K562 (cell line): ENCODE results near the gene KRTAP5-4. TPM values are rescaled to one million over a fixed set of nuclear protein-coding genes. Genes with fewer than 3 reads are reported as not detected.

Experiments
- ATAC-seq: fragments of 200-7000 bp; cut with Tn5 transposase; 3 replicates; pipeline ENCODE4 v1.9.1; 2020; ENCODE audit warnings: moderate library complexity
- BruUV-seq: library from RNA; stranded (reverse); fragments of 400-500 nt; replicated peaks from 2 replicates; lab custom pipeline; 2021; lab: Mats Ljungman, UMichigan
- CTCF ChIA-PET: fragments of 300-600 bp; formaldehyde crosslinking; extraction: SDS; loops from one replicate; lab custom pipeline; 2021; ENCODE audit warnings: low intra/inter-chr PET ratio; lab: Yijun Ruan, JAX
- POLR2A ChIA-PET: fragments of 300-600, 350-650 bp; sonication (Branson Sonifier 250); formaldehyde crosslinking; extraction: SDS; loops from one replicate; lab custom pipeline; 2021; ENCODE audit warnings: antibody characterized with exemption, inconsistent platforms; lab: Yijun Ruan, JAX
- DNase-seq, 4 experiments: peaks; one replicate each; pipeline versions ENCODE4 v3.0.0 to v3.0.0-alpha.2; 2011 to 2018; ENCODE audit warnings: low spot score in 3 of 4, mixed read lengths in 3 of 4; ENCODE audit errors: extremely low read depth in 1 of 4
- FAIRE-seq: peaks from 2 replicates; lab custom pipeline; 2011; peaks lifted over from hg19 to GRCh38; lab: Jason Lieb, UNC
- H2AFZ ChIP-seq: 2 replicates; pipeline ENCODE4 v1.6.0; 2011; ENCODE audit warnings: low read depth, low read length, control low read depth, inconsistent platforms
- H3K27ac ChIP-seq: fragments of 200-600 bp; 3 replicates; pipeline ENCODE4 v1.8.0; 2011; ENCODE audit warnings: low read depth, mild to moderate bottlenecking, control low read depth, inconsistent platforms, low read length, moderate library complexity, mixed read lengths; ENCODE audit errors: extremely low read depth
- H3K27me3 ChIP-seq, 2 experiments: fragments of 300-600 bp in 1 of 2; 2 replicates in 1 of 2; 3 replicates in 1 of 2; pipeline versions ENCODE4 v1.6.0 to v1.8.0; 2011; ENCODE audit warnings: inconsistent platforms in 2 of 2, low read length in 2 of 2, mild to moderate bottlenecking in 1 of 2, mixed read lengths in 1 of 2, moderate library complexity in 1 of 2; ENCODE audit not compliant: control insufficient read depth in 2 of 2, insufficient read depth in 2 of 2
- H3K36me3 ChIP-seq: fragments of 300-600 bp; 3 replicates; pipeline ENCODE4 v1.8.0; 2011; ENCODE audit warnings: mild to moderate bottlenecking, low read length, inconsistent platforms; ENCODE audit not compliant: control insufficient read depth, insufficient read depth
- H3K4me1 ChIP-seq, 2 experiments: fragments of 200-600 bp in 1 of 2; replicated peaks in 1 of 2; 2 replicates in 1 of 2; 3 replicates in 1 of 2; pipeline versions ENCODE4 v1.5.1 to v1.8.0; 2011; ENCODE audit warnings: inconsistent platforms in 2 of 2, low read length in 2 of 2, mild to moderate bottlenecking in 1 of 2, mixed read lengths in 1 of 2, moderate library complexity in 1 of 2; ENCODE audit not compliant: control insufficient read depth in 2 of 2, insufficient read depth in 2 of 2
- H3K4me2 ChIP-seq: 2 replicates; pipeline ENCODE4 v1.6.1; 2011; ENCODE audit warnings: low read length, control low read depth, inconsistent platforms, mixed read lengths; ENCODE audit not compliant: insufficient read depth
- H3K4me3 ChIP-seq: fragments of 200-600 bp; sonication (generic), shearing (Covaris generic); 2 replicates; pipeline ENCODE4 v1.5.1; 2016; ENCODE audit warnings: control low read depth, inconsistent platforms
- H3K79me2 ChIP-seq: fragments of 200-600 bp; 3 replicates; pipeline ENCODE4 v1.8.0; 2011; ENCODE audit warnings: low read length, inconsistent platforms; ENCODE audit not compliant: control insufficient read depth, insufficient read depth
- H3K9ac ChIP-seq, 2 experiments: 2 replicates each; pipeline versions ENCODE4 v1.6.0 to v1.6.1; 2011; ENCODE audit warnings: low read depth in 2 of 2, low read length in 2 of 2, control low read depth in 1 of 2, inconsistent platforms in 1 of 2, mild to moderate bottlenecking in 1 of 2, mixed read lengths in 1 of 2; ENCODE audit not compliant: insufficient read depth in 1 of 2
- H3K9me1 ChIP-seq: one replicate; pipeline ENCODE4 v1.6.0; 2011; ENCODE audit warnings: inconsistent platforms, mild to moderate bottlenecking, low read length, moderate library complexity; ENCODE audit not compliant: control insufficient read depth, insufficient read depth
- H3K9me3 ChIP-seq: replicated peaks from 2 replicates; pipeline ENCODE4 v1.5.1; 2011; ENCODE audit warnings: low read depth, low read length, inconsistent platforms; ENCODE audit not compliant: control insufficient read depth, insufficient read depth
- H4K20me1 ChIP-seq: replicated peaks from 2 replicates; pipeline ENCODE4 v1.6.1; 2011; ENCODE audit warnings: low read length, inconsistent platforms, mixed read lengths; ENCODE audit not compliant: control insufficient read depth, insufficient read depth
- CHD4 ChIP-seq: fragments of 200-600 bp; sonication (generic); IDR thresholded peaks from 3 replicates; pipeline ENCODE4 v1.6.1; 2012; ENCODE audit warnings: low read depth, mild to moderate bottlenecking, mixed read lengths, low read length, inconsistent platforms; ENCODE audit not compliant: insufficient read depth, insufficient replicate concordance, poor library complexity, severe bottlenecking
- COPS2 ChIP-seq: fragments of 450-650 bp; conservative IDR thresholded peaks from 2 replicates; pipeline ENCODE4 v1.6.1; 2016; ENCODE audit warnings: mild to moderate bottlenecking, moderate library complexity
- CREB5 ChIP-seq: fragments of 250-450 bp; sonication (Bioruptor Pico); IDR thresholded peaks from 2 replicates; pipeline ENCODE4 v1.5.0; 2020; ENCODE audit warnings: mild to moderate bottlenecking
- PBX2 ChIP-seq, 2 experiments: IDR thresholded peaks in 1 of 2; conservative IDR thresholded peaks in 1 of 2; 2 replicates each; pipeline ENCODE4 v1.6.1; 2016; ENCODE audit warnings: low read depth in 2 of 2, mild to moderate bottlenecking in 1 of 2, missing compliant biosample characterization in 1 of 2, missing genetic modification characterization in 1 of 2, moderate library complexity in 1 of 2
- PCBP1 ChIP-seq: fragments of 200-400 bp; formaldehyde crosslinking; IDR thresholded peaks from 2 replicates; pipeline ENCODE4 v1.6.1; 2018; ENCODE audit warnings: mild to moderate bottlenecking, low read depth, low read length; ENCODE audit not compliant: poor library complexity, severe bottlenecking
- POLR3A ChIP-seq: IDR thresholded peaks from 2 replicates; pipeline ENCODE4 v1.6.1; 2011; ENCODE audit warnings: borderline replicate concordance, mild to moderate bottlenecking, moderate library complexity; ENCODE audit not compliant: insufficient read length, insufficient read depth; ENCODE audit errors: extremely low read depth
- SREBF2 ChIP-seq: sonication (generic); formaldehyde crosslinking; IDR thresholded peaks from 2 replicates; pipeline ENCODE4 v1.4.0; 2020; ENCODE audit warnings: mild to moderate bottlenecking, missing genetic modification reagents
- TCF7 ChIP-seq: sonication (generic); IDR thresholded peaks from 2 replicates; pipeline ENCODE4 v1.6.1; 2016; ENCODE audit warnings: antibody characterized with exemption, borderline replicate concordance
- TEAD2 ChIP-seq: fragments of 450-650 bp; IDR thresholded peaks from 2 replicates; pipeline ENCODE4 v1.6.1; 2016; ENCODE audit warnings: missing genetic modification characterization, control low read depth, missing compliant biosample characterization
- WGBS: fragments of 100-300 bp; shearing (Covaris generic); methylation state at CpG from one replicate; pipeline ENCODE4 v1.1.6; 2016; ENCODE audit warnings: low coverage, mixed read lengths; ENCODE audit not compliant: insufficient coverage; ENCODE audit errors: missing lambda C conversion rate; 5-methylcytosine and 5-hydroxymethylcytosine counted together
- in situ Hi-C: fragments of 300-500 bp; cut with MboI; formaldehyde crosslinking; loops from 4 replicates; pipeline ENCODE4 v1.15.0; 2018; ENCODE audit warnings: inconsistent platforms, mixed read lengths
- intact Hi-C: fragments of 100-400 bp; cut with micrococcal nuclease; formaldehyde crosslinking; loops from 2 replicates; pipeline ENCODE4 v1.14.2; 2022
- polyA plus RNA-seq, 8 experiments: library from polyadenylated mRNA; depleted of rRNA in 4 of 8; stranded (reverse) in 5 of 8; unstranded in 3 of 8; fragments of >200 nt; fragmentation: Nextera tagmentation in 2 of 8; fragmentation: Illumina TruSeq in 1 of 8; extraction: Ambion mirVana in 2 of 8; extraction: Trizol in 1 of 8; gene quantifications; 2 replicates each; pipeline versions ENCODE4 v1.2.1 to v1.2.3, GENCODE V29; 2011 to 2014; ENCODE audit warnings: inconsistent platforms in 1 of 8, missing spikeins in 1 of 8
- total RNA-seq, 7 experiments: library from RNA; depleted of rRNA in 6 of 7; stranded (reverse); fragments of >200 nt in 6 of 7; fragmentation: Illumina TruSeq in 2 of 7; extraction: Trizol in 2 of 7; gene quantifications; 2 replicates each; pipeline versions ENCODE4 v1.2.1 to v1.2.3, GENCODE V29; 2011 to 2021; ENCODE audit warnings: low replicate concordance in 1 of 7
- TF ChIP-seq, protein P1 (sequence below): fragments of 250-450 bp; sonication (Bioruptor Pico); IDR thresholded peaks from 2 replicates; pipeline ENCODE4 v1.4.0; 2020; ENCODE audit warnings: mild to moderate bottlenecking
- TF ChIP-seq, protein P2 (sequence below): fragments of 250-450 bp; sonication (Bioruptor Pico); IDR thresholded peaks from 2 replicates; pipeline ENCODE4 v1.8.0; 2022; ENCODE audit warnings: inconsistent platforms

KRTAP5-4 gene
- total and polyA plus RNA-seq, 9 of the 15 experiments (the other 6 are each of a cell fraction or from before 2014, with no cell fraction given) = not detected

GRCh38 chr11:1573077-1573902 lies 48.6 kb downstream of the KRTAP5-4 start:
- CTCF ChIA-PET = interaction anchor here (1.0 to 2.3 kb wide), 2 partner anchors 19 to 27 kb away, joined by 3 to 19 read pairs; no protein-coding TSS in a partner anchor
- FAIRE-seq (no peak), ATAC-seq (no peak), DNase-seq (peak in 1 of 4 experiments; percentile 21)
- H3K4me3 ChIP-seq = peak overlapping the region; percentile 51
- no peaks in the 10 kb centered on the region for H3K9me1 ChIP-seq
- TSS peak; percentile 58 for BruUV-seq
- H3K27me3 ChIP-seq = peaks cover 0 to 20% of the 10 kb centered on the region in 2 experiments; a peak in 3 of 5 replicates
- H3K27ac ChIP-seq = no peak overlapping the region; the same call in 2 of the 3 replicates
- intact Hi-C loops (loop anchor here (5.0 to 10.0 kb wide), 3 partner anchors 118 to 458 kb away; no protein-coding TSS in a partner anchor), in situ Hi-C loops (no loop called here)
- H3K9ac ChIP-seq = peak overlapping the region; percentile 63 to 87; a peak in 3 of 4 replicates
- POLR2A ChIA-PET = interaction anchor here (0.9 kb wide), 1 partner anchor 9 kb away, joined by 4 read pairs; no protein-coding TSS in a partner anchor
- peaks cover 0 to 38% of the 10 kb centered on the region in 2 experiments; a peak in 3 of 5 replicates for H3K4me1 ChIP-seq
- peaks cover 20% of the 10 kb centered on the region; the same call in 1 of the 2 replicates for H4K20me1 ChIP-seq
- no peaks in the 10 kb centered on the region for H3K79me2 ChIP-seq
- peaks cover 4% of the 10 kb centered on the region; the same call in 1 of the 2 replicates for H3K9me3 ChIP-seq
- WGBS = 18% methylated on average over 23 of the region's 37 CpGs
- no peak overlapping the region for H2AFZ ChIP-seq
- H3K4me2 ChIP-seq = 0 out of 2 replicates have a peak overlapping the region, but pooled peaks have one; percentile 18
- no peaks in the 10 kb centered on the region for H3K36me3 ChIP-seq
- TF ChIP-seq SREBF2 (CRISPR knock-in tag) = no peak
- no peak for TF ChIP-seq TEAD2 (tag)
- no peak for TF ChIP-seq CHD4
- TF ChIP-seq, protein P1, sequence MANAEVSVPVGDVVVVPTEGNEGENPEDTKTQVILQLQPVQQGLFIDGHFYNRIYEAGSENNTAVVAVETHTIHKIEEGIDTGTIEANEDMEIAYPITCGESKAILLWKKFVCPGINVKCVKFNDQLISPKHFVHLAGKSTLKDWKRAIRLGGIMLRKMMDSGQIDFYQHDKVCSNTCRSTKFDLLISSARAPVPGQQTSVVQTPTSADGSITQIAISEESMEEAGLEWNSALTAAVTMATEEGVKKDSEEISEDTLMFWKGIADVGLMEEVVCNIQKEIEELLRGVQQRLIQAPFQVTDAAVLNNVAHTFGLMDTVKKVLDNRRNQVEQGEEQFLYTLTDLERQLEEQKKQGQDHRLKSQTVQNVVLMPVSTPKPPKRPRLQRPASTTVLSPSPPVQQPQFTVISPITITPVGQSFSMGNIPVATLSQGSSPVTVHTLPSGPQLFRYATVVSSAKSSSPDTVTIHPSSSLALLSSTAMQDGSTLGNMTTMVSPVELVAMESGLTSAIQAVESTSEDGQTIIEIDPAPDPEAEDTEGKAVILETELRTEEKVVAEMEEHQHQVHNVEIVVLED (CRISPR knock-in tag) = no peak
- TF ChIP-seq POLR3A = no peak
- TF ChIP-seq TCF7 = no peak
- no peak for TF ChIP-seq COPS2
- TF ChIP-seq PCBP1 = peak; percentile 15
- TF ChIP-seq, protein P2, sequence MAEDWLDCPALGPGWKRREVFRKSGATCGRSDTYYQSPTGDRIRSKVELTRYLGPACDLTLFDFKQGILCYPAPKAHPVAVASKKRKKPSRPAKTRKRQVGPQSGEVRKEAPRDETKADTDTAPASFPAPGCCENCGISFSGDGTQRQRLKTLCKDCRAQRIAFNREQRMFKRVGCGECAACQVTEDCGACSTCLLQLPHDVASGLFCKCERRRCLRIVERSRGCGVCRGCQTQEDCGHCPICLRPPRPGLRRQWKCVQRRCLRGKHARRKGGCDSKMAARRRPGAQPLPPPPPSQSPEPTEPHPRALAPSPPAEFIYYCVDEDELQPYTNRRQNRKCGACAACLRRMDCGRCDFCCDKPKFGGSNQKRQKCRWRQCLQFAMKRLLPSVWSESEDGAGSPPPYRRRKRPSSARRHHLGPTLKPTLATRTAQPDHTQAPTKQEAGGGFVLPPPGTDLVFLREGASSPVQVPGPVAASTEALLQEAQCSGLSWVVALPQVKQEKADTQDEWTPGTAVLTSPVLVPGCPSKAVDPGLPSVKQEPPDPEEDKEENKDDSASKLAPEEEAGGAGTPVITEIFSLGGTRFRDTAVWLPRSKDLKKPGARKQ (CRISPR knock-in tag) = no peak
- no peak for TF ChIP-seq CREB5 (CRISPR knock-in tag)
- no peak for TF ChIP-seq PBX2 (CRISPR knock-in tag; IDR thresholded peaks at IDR 0.05; ENCODE audit: low read depth)
- TF ChIP-seq PBX2 (tag; conservative IDR thresholded peaks at IDR 0.05; ENCODE audit: low read depth) = no peak
